GM18519 (cell line): ENCODE data around the gene DNHD1.

Experiments used
- ATAC-seq: cut with Tn5 transposase; IDR thresholded peaks from one replicate; pipeline ENCODE4 v1.9.1; 2021; ENCODE audit warnings: mild to moderate bottlenecking, moderate library complexity; ENCODE audit not compliant: unreplicated experiment, low FRiP score

The DNHD1 gene

GRCh38 chr11:6526411-6527135 lies 29.5 kb downstream of the DNHD1 start:
- no peak for ATAC-seq

GRCh38 chr11:6529266-6529665 lies 32.2 kb downstream of the DNHD1 start:
- no peak for ATAC-seq

GRCh38 chr11:6530848-6531247 lies 33.8 kb downstream of the DNHD1 start:
- ATAC-seq = no peak

GRCh38 chr11:6531267-6531752 lies 34.2 kb downstream of the DNHD1 start:
- ATAC-seq = no peak

- ATAC-seq = no peak
These were observed 41.4 kb downstream of the DNHD1 start for GRCh38 chr11:6538456-6538855.

- no peak for ATAC-seq
These were observed 41.9 kb downstream of the DNHD1 start for GRCh38 chr11:6538945-6539344.

GRCh38 chr11:6539748-6540268 lies 42.7 kb downstream of the DNHD1 start:
- ATAC-seq = no peak

- no peak for ATAC-seq
These were observed 44.3 kb downstream of the DNHD1 start for GRCh38 chr11:6541356-6541755.

GRCh38 chr11:6542727-6543126 lies 45.6 kb downstream of the DNHD1 start:
- ATAC-seq = no peak

- ATAC-seq = no peak
These were observed 48.1 kb downstream of the DNHD1 start for GRCh38 chr11:6544921-6545850.

GRCh38 chr11:6545917-6546605 lies 49.0 kb downstream of the DNHD1 start:
- no peak for ATAC-seq

- ATAC-seq = no peak
These were observed 49.7 kb downstream of the DNHD1 start for GRCh38 chr11:6546735-6547134.

- ATAC-seq = no peak
These were observed 50.1 kb downstream of the DNHD1 start for GRCh38 chr11:6547177-6547576.

- ATAC-seq = no peak
These were observed 51.0 kb downstream of the DNHD1 start for GRCh38 chr11:6548121-6548520.

- no peak for ATAC-seq
These were observed 51.6 kb downstream of the DNHD1 start for GRCh38 chr11:6548641-6549040.

- ATAC-seq = no peak
These were observed 56.6 kb downstream of the DNHD1 start for GRCh38 chr11:6553634-6554033.

GRCh38 chr11:6554828-6555706 lies 58.0 kb downstream of the DNHD1 start:
- no peak for ATAC-seq

GRCh38 chr11:6556139-6556949 lies 59.3 kb downstream of the DNHD1 start:
- no peak for ATAC-seq

GRCh38 chr11:6557063-6557462 lies 60.0 kb downstream of the DNHD1 start:
- no peak for ATAC-seq
